22Rv1 (cell line): ENCODE measurements around the gene C1QTNF1.
A peak's percentile ranks its signal among the peaks of the same experiment; 100 is the strongest.

ENCODE experiments used
- H3K27ac ChIP-seq: fragments of 450-650 bp; 2 replicates; pipeline ENCODE4 v1.5.1; 2017
- CTCF ChIP-seq: fragments of 450-650 bp; IDR thresholded peaks from 2 replicates; pipeline ENCODE4 v1.5.1; 2017; ENCODE audit warnings: mild to moderate bottlenecking
- ZFX ChIP-seq: fragments of 450-650 bp; IDR thresholded peaks from 2 replicates; pipeline ENCODE4 v1.6.1; 2017; ENCODE audit warnings: antibody characterized with exemption, borderline replicate concordance

Gene C1QTNF1

GRCh38 chr17:79083191-79083971 lies 59.4 kb downstream of the C1QTNF1 start:
- no peak for TF ChIP-seq ZFX
- TF ChIP-seq CTCF: no peak
- no peak overlapping the region for H3K27ac ChIP-seq

- H3K27ac ChIP-seq: no peak overlapping the region
- TF ChIP-seq CTCF (no peak), ZFX (no peak)
Measured at GRCh38 chr17:79084291-79085153, 60.6 kb downstream of the C1QTNF1 start.

GRCh38 chr17:79085154-79085920 lies 61.4 kb downstream of the C1QTNF1 start:
- no peak overlapping the region for H3K27ac ChIP-seq
- TF ChIP-seq ZFX (no peak), CTCF (no peak)

GRCh38 chr17:79085921-79086551 lies 62.1 kb downstream of the C1QTNF1 start:
- H3K27ac ChIP-seq: no peak overlapping the region
- TF ChIP-seq ZFX (no peak), CTCF (no peak)

- H3K27ac ChIP-seq: no peak overlapping the region
- TF ChIP-seq ZFX (no peak), CTCF (no peak)
Measured at GRCh38 chr17:79086609-79087427, 62.8 kb downstream of the C1QTNF1 start.

GRCh38 chr17:79087428-79088143 lies 63.6 kb downstream of the C1QTNF1 start:
- H3K27ac ChIP-seq: no peak overlapping the region
- peak; percentile 88 for TF ChIP-seq CTCF
- TF ChIP-seq ZFX: no peak
